Kidney tubule cell (primary cell): ENCODE data around the gene GNB1.

Experiments
- DNase-seq: peaks from one replicate; pipeline ENCODE4 v3.0.0-alpha.2; 2018; ENCODE audit warnings: low spot score

GNB1 gene

GRCh38 chr1:1782399-1783221 lies 108.3 kb downstream of the GNB1 start:
- peak; percentile 64 for DNase-seq

GRCh38 chr1:1781526-1781903 lies 109.4 kb downstream of the GNB1 start:
- no peak for DNase-seq

DNA sequence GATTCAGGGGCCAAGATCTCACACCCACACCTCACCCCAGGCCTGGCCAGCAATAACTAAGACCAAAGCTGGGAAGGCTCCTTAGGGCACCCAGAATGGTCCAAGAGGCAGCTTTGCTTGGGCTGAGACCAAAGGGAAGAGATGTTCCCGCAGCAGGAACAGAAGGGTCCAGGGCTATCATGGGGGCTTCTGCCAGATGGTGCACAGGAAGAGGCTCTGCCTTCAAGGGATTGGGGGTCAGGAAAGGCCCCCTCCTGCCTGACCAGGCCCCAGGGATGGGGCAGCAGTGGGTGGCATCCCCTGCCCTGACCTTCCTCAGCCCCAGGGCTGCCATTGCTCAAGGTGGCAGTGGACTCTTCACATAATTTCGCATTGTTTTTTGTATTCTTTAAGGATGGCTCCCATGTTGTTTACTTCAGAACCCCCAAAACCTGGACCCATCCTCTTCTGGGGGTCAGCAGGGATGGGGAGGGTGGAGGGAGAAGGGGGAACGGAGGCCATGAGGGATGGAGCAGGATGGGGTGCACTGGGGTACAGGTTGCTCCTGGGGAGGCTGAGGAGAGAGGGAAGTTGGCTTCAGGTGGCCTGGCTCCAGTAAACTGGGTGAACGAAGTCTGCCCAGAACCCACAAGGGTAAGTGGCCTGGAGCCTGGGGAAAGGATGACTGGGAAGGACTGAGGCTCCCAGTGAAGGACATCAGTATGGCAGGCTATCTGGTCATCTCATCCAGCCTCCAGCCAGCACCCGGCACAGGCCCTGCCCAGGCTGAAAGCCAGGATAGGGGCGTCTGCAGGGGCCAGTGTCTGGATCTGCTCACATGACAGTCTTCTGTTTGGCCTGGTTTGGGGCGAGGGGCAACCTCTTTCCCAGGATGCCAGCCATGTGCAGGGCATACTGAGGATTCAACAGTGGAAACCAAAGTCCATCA lies 110.0 kb downstream of the GNB1 start:
- no peak for DNase-seq

- DNase-seq: peak; percentile 35
Observed at GRCh38 chr1:1779691-1780597, 110.9 kb downstream of the GNB1 start.

GRCh38 chr1:1779320-1779675 lies 111.6 kb downstream of the GNB1 start:
- no peak for DNase-seq

- peak; percentile 84 for DNase-seq
Observed at GRCh38 chr1:1778663-1779319, 112.1 kb downstream of the GNB1 start.

DNA sequence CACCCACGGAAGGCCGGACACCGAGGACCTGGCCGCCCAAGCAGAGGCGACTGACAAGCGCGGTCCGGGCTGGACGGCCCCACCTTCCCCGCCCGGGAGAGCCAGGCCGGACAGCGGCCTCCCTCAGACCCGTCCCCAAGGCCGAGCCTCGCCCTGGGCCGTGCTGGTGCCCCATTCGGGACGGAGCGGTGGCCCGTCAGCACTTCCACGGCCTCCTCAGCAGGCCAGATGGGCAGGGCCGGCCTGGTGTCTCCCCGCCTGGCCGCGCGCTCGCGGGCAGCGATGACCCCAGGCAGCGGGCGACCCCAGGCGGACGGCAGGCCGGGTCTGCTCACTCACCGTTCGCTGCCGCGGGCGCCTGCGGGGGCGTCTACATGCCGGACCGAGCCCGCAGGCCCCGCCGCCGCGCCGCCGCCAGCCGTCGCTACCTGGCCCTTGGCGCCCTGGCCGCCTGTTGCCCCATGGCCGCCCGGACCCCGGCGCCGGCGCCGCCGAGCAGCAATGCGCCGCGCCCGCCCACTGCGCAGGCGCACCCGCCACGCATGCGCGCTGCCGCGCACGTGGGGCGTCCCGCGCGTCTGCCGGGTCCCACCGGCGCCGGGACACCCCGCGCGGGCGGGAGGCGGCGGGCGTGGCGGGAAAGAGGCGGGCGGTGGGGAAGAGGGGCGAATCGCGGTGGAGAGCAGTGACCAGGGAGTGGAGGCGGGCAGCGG lies 112.8 kb downstream of the GNB1 start, which contains the start of gene NADK:
TSS of gene NADK (minus strand) at position 521 of the 713 bp plus-strand sequence. CDS start 13,064 bp downstream, outside the sequence.
- DNase-seq: peak; percentile 78

- DNase-seq: peak; percentile 41
Observed at GRCh38 chr1:1777583-1777899, 113.3 kb downstream of the GNB1 start.

DNA sequence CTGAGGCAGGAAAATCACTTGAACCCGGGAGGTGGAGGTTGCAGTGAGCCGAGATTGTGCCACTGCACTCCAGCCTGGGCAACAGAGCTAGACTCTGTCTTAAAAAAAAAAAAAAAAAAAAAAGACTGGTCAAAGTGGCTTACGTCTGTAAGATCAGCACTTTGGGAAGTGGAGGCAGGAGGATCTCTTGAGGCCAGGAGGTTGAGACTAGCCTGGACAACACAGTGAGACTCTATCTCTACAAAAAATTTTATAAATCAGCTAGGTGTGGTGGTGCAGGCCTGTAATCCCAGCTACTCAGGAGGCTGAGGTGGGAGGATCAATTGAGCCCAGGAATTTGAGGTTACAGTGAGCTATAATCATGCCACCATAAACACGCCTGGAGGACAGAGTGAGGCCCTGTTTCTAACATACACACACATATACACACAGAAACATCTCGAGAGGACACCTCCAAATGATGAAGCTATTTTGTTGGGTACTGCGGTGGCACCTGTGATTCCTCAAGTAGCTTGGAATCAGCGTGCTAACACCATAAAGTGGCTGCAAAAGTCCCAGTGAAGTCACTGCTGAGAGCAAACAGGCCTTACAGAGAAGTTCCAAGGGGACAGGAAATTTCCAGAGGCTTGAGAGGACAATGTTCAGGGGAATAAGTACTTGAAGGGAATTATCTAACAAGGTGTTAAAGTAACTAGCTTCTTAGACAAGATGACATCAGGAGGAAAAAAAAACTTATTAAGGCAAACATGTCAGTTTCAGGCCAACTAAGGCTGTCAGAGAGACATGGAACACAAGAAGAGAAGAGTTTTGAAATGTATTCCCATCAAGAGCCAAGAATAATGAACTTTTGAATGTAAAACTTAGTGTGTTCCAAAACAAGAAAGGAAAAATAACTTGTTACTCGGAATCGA lies 114.0 kb downstream of the GNB1 start:
- no peak for DNase-seq

DNA sequence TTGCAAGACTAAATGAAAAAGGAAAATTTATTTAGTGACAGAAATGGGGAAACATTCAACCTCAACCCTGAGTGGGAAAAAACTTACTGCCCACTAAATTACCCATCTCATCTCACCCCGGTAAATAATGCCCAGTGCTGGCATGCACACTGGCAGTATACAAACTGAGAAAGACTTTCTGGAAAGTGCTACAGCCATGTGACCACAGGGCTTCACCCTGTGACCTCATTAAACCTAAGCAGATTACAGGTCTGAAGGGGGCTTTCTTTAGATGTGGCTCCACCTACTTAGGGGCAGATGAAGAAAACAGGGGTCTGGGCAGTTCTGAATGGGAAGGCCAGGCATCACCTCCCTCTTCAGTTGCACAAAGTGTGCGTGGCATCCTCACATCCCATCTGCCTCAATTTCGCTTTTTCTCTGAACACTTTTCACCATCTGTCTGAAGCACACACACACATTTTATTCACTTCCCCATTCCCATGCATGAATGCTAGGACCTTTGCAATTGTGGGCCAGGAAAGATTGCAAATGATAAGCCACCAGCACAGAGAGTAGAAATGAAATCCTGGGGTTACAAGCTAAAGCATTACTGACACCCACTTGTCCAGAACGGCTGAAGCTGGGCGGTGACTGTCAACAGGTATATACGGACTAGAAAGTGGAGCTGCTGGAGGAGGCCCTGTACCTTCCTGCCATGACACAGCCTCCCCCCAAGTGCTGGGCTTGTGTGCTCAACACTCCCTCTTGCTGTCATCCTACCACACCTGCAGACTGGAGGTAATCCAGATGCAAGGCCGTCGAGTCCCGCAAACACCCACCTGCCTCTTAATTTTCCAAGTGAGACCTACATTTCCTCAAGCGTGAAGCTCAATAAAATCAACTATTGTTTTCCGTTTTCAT lies 115.3 kb downstream of the GNB1 start:
- no peak for DNase-seq

- DNase-seq: no peak
Observed at GRCh38 chr1:1773874-1774273, 117.0 kb downstream of the GNB1 start.

GRCh38 chr1:1771096-1771495 lies 119.8 kb downstream of the GNB1 start:
- DNase-seq: no peak

DNA sequence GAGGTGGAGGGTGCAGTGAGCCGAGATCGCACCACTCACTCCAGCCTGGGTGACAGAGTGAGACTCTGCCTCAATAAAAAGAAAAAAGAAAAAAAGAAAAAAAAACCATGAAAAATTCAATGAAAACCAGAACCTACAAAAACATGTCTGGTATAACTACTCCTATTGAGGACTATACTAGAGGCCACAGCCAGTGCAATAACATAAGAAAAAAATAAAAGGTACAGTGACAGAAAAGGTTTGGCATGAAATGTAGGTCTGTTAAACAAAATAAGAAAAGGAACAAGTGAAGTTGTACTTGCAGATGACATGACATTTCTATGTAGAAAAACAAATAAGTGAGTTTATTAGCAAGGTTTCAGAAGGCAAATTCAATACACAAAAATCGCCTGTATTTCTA lies 120.8 kb downstream of the GNB1 start:
- no peak for DNase-seq

GRCh38 chr1:1768249-1768992 lies 122.5 kb downstream of the GNB1 start:
- no peak for DNase-seq

- no peak for DNase-seq
Observed at GRCh38 chr1:1764876-1765470, 125.9 kb downstream of the GNB1 start.

DNA sequence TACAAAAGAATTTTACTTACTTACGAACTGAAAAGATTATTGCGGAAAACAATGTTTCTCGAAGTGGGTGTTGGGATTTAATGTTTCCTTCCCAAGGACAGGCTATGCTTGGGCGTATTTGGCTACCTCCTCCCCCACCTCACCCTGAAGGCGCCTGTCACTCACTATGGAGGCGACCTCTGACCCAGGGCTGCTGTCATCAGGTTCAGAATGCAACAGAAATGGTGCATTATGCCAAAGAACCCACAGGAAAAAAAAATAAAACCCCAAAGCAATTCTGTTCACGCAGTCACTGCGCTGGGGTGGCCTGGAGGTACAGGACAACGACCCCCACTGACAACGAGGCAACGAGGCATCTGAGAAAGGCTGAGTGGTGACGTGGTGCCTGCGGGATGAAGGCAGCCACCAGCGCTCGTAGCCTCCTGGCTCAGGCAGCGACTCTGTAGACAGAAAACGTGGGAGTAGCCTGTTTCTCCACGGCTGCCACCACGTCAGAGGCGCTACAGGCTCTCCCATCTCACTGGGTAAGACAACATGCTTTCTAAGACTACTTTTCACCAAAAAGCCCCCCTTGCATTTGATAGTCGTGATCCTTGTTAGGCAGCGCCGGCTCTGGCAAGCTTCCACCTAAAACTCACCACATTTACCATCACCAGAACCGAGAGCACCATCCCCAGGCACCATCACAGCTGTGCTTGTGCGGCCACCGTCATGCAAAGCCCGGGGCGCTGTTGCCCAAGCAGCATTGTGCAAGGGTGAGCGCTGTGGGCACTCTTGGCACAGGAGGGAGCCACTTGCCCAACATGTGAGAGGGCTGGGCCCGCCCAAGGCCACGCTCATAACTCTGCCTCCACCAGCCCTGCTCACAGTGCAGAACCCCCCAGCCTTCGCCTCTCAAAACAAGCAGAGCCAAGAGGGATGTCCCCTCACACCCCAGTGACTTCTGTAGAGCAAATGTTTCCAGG lies 126.9 kb downstream of the GNB1 start:
- no peak for DNase-seq
